Measurements from ENCODE around the gene KIF5B. TPM values are rescaled to one million over a fixed set of nuclear protein-coding genes. Genes with fewer than 3 reads are reported as not detected.

Gene KIF5B
- total RNA-seq, 5 donors from 2014 or later (not counting 1 experiment from before 2014, with no cell fraction given), result 42.3 to 51.9 (median 44.8) TPM

- H3K9me3 Mint-ChIP-seq, result peaks cover 1 to 5% (median 2%) of the 10 kb centered on the region in 3 donors
- H3K4me3 ChIP-seq (ENCODE audit: control insufficient read depth in 1 of 2, extremely low read depth in 1 of 2, low read length in 1 of 2), result no peak overlapping the region
- H3K27me3 ChIP-seq (replicated peaks in 1 of 2; ENCODE audit: control insufficient read depth in 2 of 2, extremely low read depth in 1 of 2, insufficient read depth in 2 of 2, low read length in 1 of 2), result peaks cover 0 to 5% of the 10 kb centered on the region in 2 experiments
- ChIA-PET CTCF (interaction anchor here in 1 of 2 donors (0.7 kb wide), 1 partner anchor 98 kb away, joined by 3 read pairs; no protein-coding TSS in a partner anchor), POLR2A (no interaction called here)
- H3K36me3 ChIP-seq (ENCODE audit: control insufficient read depth in 2 of 2, extremely low read depth in 1 of 2, insufficient read depth in 1 of 2, low read length in 1 of 2), result no peaks in the 10 kb centered on the region
- H3K9me3 ChIP-seq, result no peaks in the 10 kb centered on the region
- H3K4me3 Mint-ChIP-seq, result no peak overlapping the region
- peaks cover 3% of the 10 kb centered on the region for H3K36me3 Mint-ChIP-seq
- no peak overlapping the region for H3K27ac ChIP-seq (ENCODE audit: low read length)
- ATAC-seq (replicated peaks in 1 of 4) (no peak), DNase-seq (no peak)
- H3K4me1 ChIP-seq (ENCODE audit: control insufficient read depth in 1 of 2, extremely low read depth in 1 of 2, insufficient read depth in 2 of 2, low read length in 2 of 2), result peaks cover 0 to 6% of the 10 kb centered on the region in 2 experiments
- H3K27ac Mint-ChIP-seq, result no peak overlapping the region
- WGBS (ENCODE audit: insufficient coverage), result 46% methylated on average over 2 of the region's 3 CpGs
- H3K4me1 Mint-ChIP-seq, result peaks cover 15 to 20% (median 18%) of the 10 kb centered on the region in 3 donors
- H3K27me3 Mint-ChIP-seq, result no peaks in the 10 kb centered on the region
These were observed 96.6 kb downstream of the KIF5B start for GRCh38 chr10:31959461-31960173.

Other genes starting within 250 kb of the KIF5B start
- gene ARHGAP12, start 127.6 kb downstream of the KIF5B start, total RNA-seq, result 10 to 100 TPM; 19.1 to 24.6 (median 23.0) TPM

Measured in T-cell (primary cell).